B cell (primary cell): Measurements from ENCODE around the gene GRIK3. TPM values are rescaled to one million over a fixed set of nuclear protein-coding genes. Genes with fewer than 3 reads are reported as not detected.

ENCODE experiments used
- ATAC-seq: fragments of 200-7000 bp; cut with Tn5 transposase; one replicate; pipeline ENCODE4 v1.10.0; 2021; ENCODE audit warnings: low read depth, mild to moderate bottlenecking, moderate number of reproducible peaks, moderate library complexity
- CTCF ChIA-PET: fragments of 350-600 bp; sonication (Branson Sonifier 250); formaldehyde crosslinking; loops from one replicate; lab custom pipeline; 2021; ENCODE audit warnings: antibody characterized with exemption, inconsistent platforms; lab: Charles Lee
- POLR2A ChIA-PET: fragments of 350-600 bp; sonication (Branson Sonifier 250); formaldehyde crosslinking; loops from one replicate; lab custom pipeline; 2021; ENCODE audit warnings: antibody characterized with exemption; lab: Charles Lee
- DNase-seq: peaks from one replicate; pipeline ENCODE4 v3.0.0; 2013
- H2AFZ ChIP-seq: 2 replicates; pipeline ENCODE4 v1.6.1; 2012; ENCODE audit warnings: mild to moderate bottlenecking, low read depth, low read length; ENCODE audit not compliant: insufficient read depth, poor library complexity, severe bottlenecking
- H3K27ac ChIP-seq, 2 donors: 1 replicate in 1 of 2; 2 replicates in 1 of 2; pipeline ENCODE4 v1.5.1; 2012 to 2013; ENCODE audit warnings: low read length in 2 of 2, mild to moderate bottlenecking in 2 of 2, moderate library complexity in 1 of 2
- H3K27me3 ChIP-seq, 4 experiments: fragments of 200-600 bp in 1 of 4; sonication (generic) in 1 of 4; replicated peaks in 1 of 4; 1 replicate in 2 of 4; 2 replicates in 2 of 4; pipeline versions ENCODE4 v1.6.1 to v1.7.0; 2013 to 2016; ENCODE audit warnings: low read length in 3 of 4, mild to moderate bottlenecking in 2 of 4, mixed read lengths in 1 of 4, moderate library complexity in 1 of 4; ENCODE audit not compliant: insufficient read depth in 4 of 4, control insufficient read depth in 3 of 4; ENCODE audit errors: control extremely low read depth in 1 of 4
- H3K36me3 ChIP-seq, 2 experiments: replicated peaks in 1 of 2; 1 replicate in 1 of 2; 2 replicates in 1 of 2; pipeline versions ENCODE4 v1.6.1 to v1.7.1; 2013; ENCODE audit warnings: low read length in 1 of 2; ENCODE audit not compliant: insufficient read depth in 2 of 2, control insufficient read depth in 1 of 2; ENCODE audit errors: control extremely low read depth in 1 of 2, extremely low read depth in 1 of 2
- H3K4me1 ChIP-seq, 2 donors: fragments of 200-600 bp in 1 of 2; sonication (generic) in 1 of 2; 1 replicate in 1 of 2; 2 replicates in 1 of 2; pipeline versions ENCODE4 v1.5.1 to v1.6.1; 2013 to 2017; ENCODE audit warnings: low read length in 2 of 2; ENCODE audit not compliant: control insufficient read depth in 2 of 2, insufficient read depth in 2 of 2
- H3K4me2 ChIP-seq: replicated peaks from 2 replicates; pipeline ENCODE3; 2012; ENCODE audit warnings: mild to moderate bottlenecking, low read depth, low read length; ENCODE audit not compliant: poor library complexity, severe bottlenecking
- H3K4me3 ChIP-seq, 5 experiments: fragments of 200-600 bp in 1 of 5; sonication (generic) in 1 of 5; 1 replicate in 3 of 5; 2 replicates in 2 of 5; pipeline versions ENCODE4 v1.5.1 to v1.7.0; 2011 to 2016; ENCODE audit warnings: low read length in 4 of 5, mild to moderate bottlenecking in 4 of 5, low read depth in 2 of 5, control low read depth in 1 of 5, moderate library complexity in 1 of 5; ENCODE audit not compliant: insufficient read depth in 1 of 5; ENCODE audit errors: control extremely low read depth in 1 of 5, extremely low read depth in 1 of 5
- H3K79me2 ChIP-seq: fragments of 200-600 bp; sonication (generic); one replicate; pipeline ENCODE4 v1.6.0; 2016; ENCODE audit warnings: low read length; ENCODE audit not compliant: control insufficient read depth, insufficient read depth
- H3K9ac ChIP-seq: fragments of 200-600 bp; sonication (generic); 2 replicates; pipeline ENCODE4 v1.6.1; 2017; ENCODE audit warnings: mild to moderate bottlenecking, low read length, moderate library complexity
- H3K9me3 ChIP-seq, 3 donors: one replicate each; pipeline versions ENCODE4 v1.6.1 to v1.7.1; 2013; ENCODE audit warnings: low read length in 2 of 3; ENCODE audit not compliant: control insufficient read depth in 2 of 3, insufficient read depth in 1 of 3; ENCODE audit errors: control extremely low read depth in 1 of 3
- H4K20me1 ChIP-seq: 2 replicates; pipeline ENCODE4 v1.6.0; 2012; ENCODE audit warnings: mild to moderate bottlenecking, low read length; ENCODE audit not compliant: insufficient read depth, control insufficient read depth, poor library complexity, severe bottlenecking
- H3K27ac Mint-ChIP-seq: one replicate; pipeline ENCODE4 v1.8.0; 2021; ENCODE audit warnings: mixed read lengths
- H3K27me3 Mint-ChIP-seq: one replicate; pipeline ENCODE4 v1.8.0; 2021; ENCODE audit warnings: mixed read lengths
- H3K4me1 Mint-ChIP-seq: one replicate; pipeline ENCODE4 v1.8.0; 2021; ENCODE audit warnings: mixed read lengths
- H3K4me3 Mint-ChIP-seq: one replicate; pipeline ENCODE4 v1.8.0; 2021; ENCODE audit warnings: mixed read lengths
- H3K9me3 Mint-ChIP-seq: one replicate; pipeline ENCODE4 v1.8.0; 2022; ENCODE audit warnings: mixed read lengths; ENCODE audit not compliant: insufficient read depth
- EZH2 ChIP-seq: IDR thresholded peaks from 2 replicates; pipeline ENCODE4 v1.6.1; 2012; ENCODE audit warnings: borderline replicate concordance, low read depth, mild to moderate bottlenecking, moderate library complexity, low read length; ENCODE audit not compliant: insufficient read depth, poor library complexity, severe bottlenecking
- WGBS: methylation state at CpG from one replicate; pipeline ENCODE4 v1.1.5; 2013; ENCODE audit warnings: missing lambda C conversion rate; ENCODE audit not compliant: insufficient coverage; 5-methylcytosine and 5-hydroxymethylcytosine counted together
- intact Hi-C: fragments of 100-400 bp; cut with micrococcal nuclease; formaldehyde crosslinking; loops from one replicate; pipeline ENCODE4 v1.10.0; 2022
- polyA plus RNA-seq: library from polyadenylated mRNA; depleted of rRNA; stranded (reverse); fragments of >200 nt; gene quantifications from 2 replicates; pipeline ENCODE4 v1.2.3, GENCODE V29; 2012
- total RNA-seq, 2 donors: library from RNA; stranded (reverse); fragments of 120-200 nt in 1 of 2; gene quantifications; 1 replicate in 1 of 2; 2 replicates in 1 of 2; pipeline versions ENCODE4 v1.2.3 to v1.2.4, GENCODE V29; 2013 to 2022
- TF ChIP-seq, protein P1 (sequence below): fragments of 200-600 bp; IDR thresholded peaks from one replicate; pipeline ENCODE4 v1.8.0; 2022; ENCODE audit warnings: antibody characterized with exemption, mild to moderate bottlenecking

GRIK3 gene
- total and polyA plus RNA-seq, 2 donors (not counting 1 experiment from before 2014, with no cell fraction given): 0.12 to 1.5 TPM

DNA sequence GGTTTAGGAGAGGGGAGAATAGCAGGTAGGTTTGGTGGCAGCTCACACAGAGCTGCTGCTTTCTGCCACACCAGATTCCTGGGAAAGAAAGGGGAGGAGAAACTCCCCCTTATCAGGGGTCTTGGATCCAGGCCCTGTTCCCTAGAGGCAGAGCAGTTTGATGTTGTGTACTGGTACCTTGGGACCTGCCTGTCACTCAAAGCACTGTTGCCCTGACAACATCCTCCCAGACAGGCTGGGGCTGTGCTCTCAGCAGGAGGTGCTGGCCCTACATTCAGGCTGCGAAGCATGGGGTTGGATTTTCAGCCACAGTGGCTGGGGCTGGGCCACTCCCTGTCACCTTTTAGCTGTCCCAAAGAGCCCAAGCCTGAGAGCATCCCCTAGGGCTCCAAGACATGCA, 188.0 kb downstream of the GRIK3 start:
- Histone ChIP-seq H3K36me3 (no peaks in the 10 kb centered on the region), H3K9me3 (no peaks in the 10 kb centered on the region), H3K79me2 (no peaks in the 10 kb centered on the region), H2AFZ (no peak overlapping the region), H3K4me1 (no peaks in the 10 kb centered on the region), H3K27ac (no peak overlapping the region), H4K20me1 (no peaks in the 10 kb centered on the region), H3K9ac (no peak overlapping the region), H3K4me3 (no peak overlapping the region), H3K4me2 (no peak overlapping the region), H3K27me3 (peaks cover 0 to 4% (median 0%) of the 10 kb centered on the region in 4 experiments)
- CTCF ChIA-PET: no interaction called here
- Mint-ChIP-seq H3K27me3 (peaks cover 13% of the 10 kb centered on the region), H3K4me1 (no peaks in the 10 kb centered on the region), H3K9me3 (no peaks in the 10 kb centered on the region), H3K4me3 (no peak overlapping the region), H3K27ac (no peak overlapping the region)
- DNase-seq (no peak), ATAC-seq (no peak)
- intact Hi-C loops: no loop called here
- WGBS: 46% methylated on average over 1 of the region's 1 CpG
- POLR2A ChIA-PET: no interaction called here
- TF ChIP-seq, protein P1, sequence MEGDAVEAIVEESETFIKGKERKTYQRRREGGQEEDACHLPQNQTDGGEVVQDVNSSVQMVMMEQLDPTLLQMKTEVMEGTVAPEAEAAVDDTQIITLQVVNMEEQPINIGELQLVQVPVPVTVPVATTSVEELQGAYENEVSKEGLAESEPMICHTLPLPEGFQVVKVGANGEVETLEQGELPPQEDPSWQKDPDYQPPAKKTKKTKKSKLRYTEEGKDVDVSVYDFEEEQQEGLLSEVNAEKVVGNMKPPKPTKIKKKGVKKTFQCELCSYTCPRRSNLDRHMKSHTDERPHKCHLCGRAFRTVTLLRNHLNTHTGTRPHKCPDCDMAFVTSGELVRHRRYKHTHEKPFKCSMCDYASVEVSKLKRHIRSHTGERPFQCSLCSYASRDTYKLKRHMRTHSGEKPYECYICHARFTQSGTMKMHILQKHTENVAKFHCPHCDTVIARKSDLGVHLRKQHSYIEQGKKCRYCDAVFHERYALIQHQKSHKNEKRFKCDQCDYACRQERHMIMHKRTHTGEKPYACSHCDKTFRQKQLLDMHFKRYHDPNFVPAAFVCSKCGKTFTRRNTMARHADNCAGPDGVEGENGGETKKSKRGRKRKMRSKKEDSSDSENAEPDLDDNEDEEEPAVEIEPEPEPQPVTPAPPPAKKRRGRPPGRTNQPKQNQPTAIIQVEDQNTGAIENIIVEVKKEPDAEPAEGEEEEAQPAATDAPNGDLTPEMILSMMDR: no peak
- TF ChIP-seq EZH2: no peak

DNA sequence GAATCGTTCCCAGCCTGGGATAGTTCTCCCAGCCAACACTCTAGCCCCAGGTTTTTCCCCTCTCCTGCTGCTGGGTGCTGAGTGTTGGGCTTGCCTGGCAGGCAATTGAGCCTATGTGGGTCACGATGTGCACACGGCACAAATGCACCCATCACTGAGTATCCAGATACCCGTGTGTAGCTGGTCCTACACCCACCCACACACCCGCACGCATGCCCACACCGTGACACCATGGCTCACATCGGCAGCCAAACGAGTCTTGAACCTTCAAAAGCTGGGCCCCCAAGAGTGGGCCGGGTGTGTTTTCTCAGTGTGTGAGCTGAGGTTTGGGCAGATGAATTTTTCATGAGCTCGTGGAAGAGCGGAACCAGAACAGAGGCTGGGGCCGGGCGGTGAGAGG, 188.5 kb downstream of the GRIK3 start:
- no peaks in the 10 kb centered on the region for H4K20me1 ChIP-seq
- no peaks in the 10 kb centered on the region for H3K9me3 ChIP-seq
- peaks cover 0 to 4% (median 0%) of the 10 kb centered on the region in 4 experiments for H3K27me3 ChIP-seq
- H3K36me3 ChIP-seq: no peaks in the 10 kb centered on the region
- intact Hi-C loops: no loop called here
- Mint-ChIP-seq H3K4me3 (no peak overlapping the region), H3K4me1 (no peaks in the 10 kb centered on the region), H3K27ac (no peak overlapping the region), H3K9me3 (no peaks in the 10 kb centered on the region), H3K27me3 (peaks cover 11% of the 10 kb centered on the region)
- H3K4me3 ChIP-seq: no peak overlapping the region
- H3K27ac ChIP-seq: no peak overlapping the region
- no peak for DNase-seq
- no peaks in the 10 kb centered on the region for H3K4me1 ChIP-seq
- POLR2A ChIA-PET: no interaction called here
- no peak for ATAC-seq
- CTCF ChIA-PET: no interaction called here
- WGBS: 81% methylated on average over 11 of the region's 14 CpGs
- no peak overlapping the region for H3K4me2 ChIP-seq
- H3K9ac ChIP-seq: no peak overlapping the region
- no peak for TF ChIP-seq EZH2
- TF ChIP-seq, protein P1: no peak
- H2AFZ ChIP-seq: no peak overlapping the region
- no peaks in the 10 kb centered on the region for H3K79me2 ChIP-seq
